Panc1 (cell line): ENCODE results near the gene ABHD16B.

Source experiments
- POLR2AphosphoS5 ChIP-seq: IDR thresholded peaks from 2 replicates; pipeline ENCODE4 v1.6.1; 2012; ENCODE audit warnings: mild to moderate bottlenecking, low read depth, low read length, moderate library complexity
- SIN3A ChIP-seq: IDR thresholded peaks from 2 replicates; pipeline ENCODE4 v1.6.1; 2012; ENCODE audit warnings: low read depth, mild to moderate bottlenecking, low read length, moderate library complexity, borderline replicate concordance; ENCODE audit not compliant: insufficient read depth
- TF ChIP-seq, protein P1 (sequence below): fragments of 450-650 bp; IDR thresholded peaks from 2 replicates; pipeline ENCODE4 v1.5.1; 2017; ENCODE audit warnings: mild to moderate bottlenecking

DNA sequence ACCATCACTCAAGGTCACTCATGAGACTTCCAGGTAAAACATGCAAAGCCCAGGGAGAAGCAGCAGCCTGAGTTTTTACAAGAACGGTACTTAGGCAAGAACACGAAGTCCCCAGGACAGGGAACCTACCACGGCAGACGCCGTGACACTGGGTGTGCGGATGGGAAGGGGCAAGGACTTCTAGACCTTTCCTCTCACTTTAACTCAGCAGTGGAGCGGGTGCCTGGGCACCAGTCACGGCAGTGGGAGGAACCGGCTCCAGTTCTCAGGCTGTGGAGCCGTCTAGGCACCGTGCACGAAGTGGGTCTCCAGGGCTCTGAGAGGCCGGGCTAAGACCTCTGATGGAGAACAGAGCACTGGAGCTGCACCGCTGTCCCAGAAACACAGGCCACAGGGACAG is 32.8 kb upstream of the ABHD16B start:
- TF ChIP-seq, protein P1, sequence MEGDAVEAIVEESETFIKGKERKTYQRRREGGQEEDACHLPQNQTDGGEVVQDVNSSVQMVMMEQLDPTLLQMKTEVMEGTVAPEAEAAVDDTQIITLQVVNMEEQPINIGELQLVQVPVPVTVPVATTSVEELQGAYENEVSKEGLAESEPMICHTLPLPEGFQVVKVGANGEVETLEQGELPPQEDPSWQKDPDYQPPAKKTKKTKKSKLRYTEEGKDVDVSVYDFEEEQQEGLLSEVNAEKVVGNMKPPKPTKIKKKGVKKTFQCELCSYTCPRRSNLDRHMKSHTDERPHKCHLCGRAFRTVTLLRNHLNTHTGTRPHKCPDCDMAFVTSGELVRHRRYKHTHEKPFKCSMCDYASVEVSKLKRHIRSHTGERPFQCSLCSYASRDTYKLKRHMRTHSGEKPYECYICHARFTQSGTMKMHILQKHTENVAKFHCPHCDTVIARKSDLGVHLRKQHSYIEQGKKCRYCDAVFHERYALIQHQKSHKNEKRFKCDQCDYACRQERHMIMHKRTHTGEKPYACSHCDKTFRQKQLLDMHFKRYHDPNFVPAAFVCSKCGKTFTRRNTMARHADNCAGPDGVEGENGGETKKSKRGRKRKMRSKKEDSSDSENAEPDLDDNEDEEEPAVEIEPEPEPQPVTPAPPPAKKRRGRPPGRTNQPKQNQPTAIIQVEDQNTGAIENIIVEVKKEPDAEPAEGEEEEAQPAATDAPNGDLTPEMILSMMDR, result no peak
- TF ChIP-seq SIN3A, result no peak
- TF ChIP-seq POLR2AphosphoS5, result no peak
